Natural killer cell treated with Interleukin-12 subunit alpha and Interleukin-12 subunit beta and Interleukin-15 and Interleukin-18, amount 100 ng/mL, for 72 hours (primary cell): ENCODE data around the gene SLC30A7. TPM values are rescaled to one million over a fixed set of nuclear protein-coding genes. Genes with fewer than 3 reads are reported as not detected.

ENCODE experiments used
- ATAC-seq, 2 donors: fragments of 150-1000 bp; cut with Tn5 transposase in 1 of 2; sonication (Bioruptor Pico), chemical (Tn5 transposase) in 1 of 2; 2 replicates each; pipeline ENCODE4 v1.10.0; 2021
- DNase-seq: peaks from one replicate; pipeline ENCODE4 v3.0.0; 2022; ENCODE audit warnings: low spot score
- H3K27ac Mint-ChIP-seq, 2 donors: 1 replicate in 1 of 2; 2 replicates in 1 of 2; pipeline ENCODE4 v1.8.0; 2022; ENCODE audit warnings: mixed read lengths in 2 of 2, mild to moderate bottlenecking in 1 of 2, moderate library complexity in 1 of 2
- H3K27me3 Mint-ChIP-seq, 2 donors: 1 replicate in 1 of 2; 2 replicates in 1 of 2; pipeline ENCODE4 v1.8.0; 2022; ENCODE audit warnings: mixed read lengths in 2 of 2
- H3K36me3 Mint-ChIP-seq: one replicate; pipeline ENCODE4 v1.8.0; 2022; ENCODE audit warnings: mixed read lengths
- H3K4me1 Mint-ChIP-seq, 2 donors: 1 replicate in 1 of 2; 2 replicates in 1 of 2; pipeline ENCODE4 v1.8.0; 2022; ENCODE audit warnings: low read depth in 2 of 2, mixed read lengths in 2 of 2, mild to moderate bottlenecking in 1 of 2
- H3K4me3 Mint-ChIP-seq: one replicate; pipeline ENCODE4 v1.8.0; 2022; ENCODE audit warnings: mixed read lengths
- H3K9me3 Mint-ChIP-seq: 2 replicates; pipeline ENCODE4 v1.8.0; 2022; ENCODE audit warnings: mixed read lengths
- total RNA-seq, 2 donors: library from RNA; stranded (reverse); gene quantifications; one replicate each; pipeline ENCODE4 v1.2.3, GENCODE V29; 2022

The SLC30A7 gene
- total RNA-seq, 2 donors from 2014 or later, result 54.6 to 66.2 TPM

DNA sequence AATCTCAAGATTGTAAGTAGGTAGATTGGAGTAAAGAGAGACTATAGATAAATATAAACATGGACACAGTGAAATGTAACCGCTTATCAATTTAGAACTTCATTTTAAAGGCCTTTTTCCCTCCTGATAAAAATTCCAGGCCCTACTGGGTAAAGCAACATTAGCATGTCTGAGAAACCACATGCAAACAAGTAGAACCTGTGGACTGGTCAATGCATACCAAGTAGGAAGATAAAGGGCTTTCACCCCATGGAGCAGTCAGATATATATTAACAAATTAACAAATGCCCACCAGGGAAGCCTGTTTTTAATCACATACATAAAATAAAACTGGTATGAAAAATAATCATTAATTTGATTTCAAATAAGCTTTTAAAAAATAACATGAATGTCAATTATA lies 121.6 kb downstream of the SLC30A7 start:
- Mint-ChIP-seq H3K9me3 (no peaks in the 10 kb centered on the region), H3K4me3 (no peak overlapping the region), H3K36me3 (peaks cover 14% of the 10 kb centered on the region), H3K27ac (no peak overlapping the region), H3K27me3 (no peaks in the 10 kb centered on the region), H3K4me1 (peaks cover 4 to 7% of the 10 kb centered on the region in 2 donors)
- DNase-seq (no peak), ATAC-seq (no peak)

DNA sequence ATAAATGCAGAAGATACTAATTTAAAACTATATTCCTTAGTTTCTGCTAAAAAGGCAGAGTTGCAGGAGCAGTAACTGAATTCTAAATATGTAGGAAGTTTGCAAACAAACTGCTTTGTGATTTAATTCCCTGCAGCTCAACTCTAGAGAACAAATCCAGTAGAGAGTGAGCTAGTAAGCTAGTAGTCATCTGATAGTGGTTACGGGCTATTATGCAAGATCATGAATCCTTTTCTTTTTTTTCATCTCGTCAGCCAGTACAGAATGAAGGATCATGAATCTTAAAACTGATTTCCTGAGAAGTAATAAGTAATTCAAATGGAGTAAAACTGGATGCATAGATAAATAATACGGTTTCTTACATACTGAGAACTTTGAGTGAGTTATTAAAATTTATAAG lies 126.4 kb downstream of the SLC30A7 start:
- no peak for DNase-seq
- no peak overlapping the region for H3K27ac Mint-ChIP-seq
- H3K27me3 Mint-ChIP-seq, result no peaks in the 10 kb centered on the region
- H3K9me3 Mint-ChIP-seq, result no peaks in the 10 kb centered on the region
- ATAC-seq, result no peak
- H3K36me3 Mint-ChIP-seq, result peaks cover 12% of the 10 kb centered on the region
- peaks cover 8 to 14% of the 10 kb centered on the region in 2 donors for H3K4me1 Mint-ChIP-seq
- H3K4me3 Mint-ChIP-seq, result no peak overlapping the region

DNA sequence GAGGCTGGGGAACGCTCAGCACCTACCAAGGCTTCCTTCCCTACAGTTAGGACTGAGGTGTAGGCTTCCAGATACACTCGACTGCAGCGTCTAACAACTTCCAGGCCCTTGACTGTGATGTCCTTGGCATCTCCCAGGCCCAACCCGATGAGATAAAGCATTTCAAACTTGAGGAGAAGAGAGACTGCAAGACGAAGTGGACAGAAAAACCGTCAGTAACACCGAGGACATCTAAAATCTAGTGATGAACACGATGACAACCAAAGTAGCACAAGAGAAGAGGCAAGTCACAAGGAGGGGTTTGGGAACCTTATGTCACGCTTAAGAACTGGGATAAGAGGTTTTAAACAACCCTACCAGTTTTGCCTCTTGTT lies 129.4 kb downstream of the SLC30A7 start:
- Mint-ChIP-seq H3K4me1 (peaks cover 14 to 27% of the 10 kb centered on the region in 2 donors), H3K36me3 (peaks cover 14% of the 10 kb centered on the region), H3K27ac (peak overlapping the region; percentile 81 to 83), H3K9me3 (no peaks in the 10 kb centered on the region), H3K4me3 (peak overlapping the region; percentile 89), H3K27me3 (no peaks in the 10 kb centered on the region)
- DNase-seq (no peak), ATAC-seq (peak; percentile 62 to 66)

DNA sequence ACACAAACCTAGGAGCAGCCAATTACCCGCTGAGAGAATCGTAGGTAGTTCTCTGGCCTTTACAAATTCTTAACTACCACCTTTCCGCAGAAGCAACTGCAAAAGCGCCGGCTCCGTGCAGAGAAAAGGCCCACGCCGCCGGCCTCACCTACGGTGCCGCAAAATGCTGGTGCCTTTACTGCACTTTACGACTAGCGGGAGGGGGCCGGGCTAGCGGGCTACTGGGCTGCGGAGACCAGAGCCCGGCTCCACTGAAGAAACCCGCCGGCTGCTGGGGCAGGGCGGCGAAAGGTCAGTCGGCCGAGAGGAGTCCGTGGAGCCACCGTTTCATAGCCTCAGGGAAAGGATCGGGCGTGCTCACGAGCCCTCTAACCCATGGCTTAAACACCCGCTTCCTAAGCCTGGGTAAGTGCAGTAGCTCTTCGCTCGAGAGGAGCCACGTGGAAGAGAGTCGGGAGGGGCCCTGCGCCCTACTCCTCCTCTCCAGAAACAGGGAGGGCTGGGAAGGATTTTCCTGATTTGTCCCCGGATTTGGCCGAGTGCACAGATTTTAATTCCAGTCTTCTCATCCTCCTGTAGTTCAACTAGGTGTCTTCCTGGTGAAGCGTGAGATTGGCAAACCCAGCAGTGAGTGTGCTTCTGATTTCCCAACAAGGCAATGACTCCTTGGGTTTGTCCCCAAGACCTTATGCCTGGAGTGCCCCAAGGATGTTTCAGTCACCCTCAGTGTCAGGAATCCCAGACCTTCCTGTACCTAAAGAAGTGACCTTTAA lies 130.0 kb downstream of the SLC30A7 start, which contains the start of gene DPH5:
TSS of gene DPH5 (minus strand) at position 128 of the 773 bp plus-strand sequence. CDS start 341 bp downstream, outside the sequence.
- peak within 1 kb of the TSS; percentile 89 for H3K4me3 Mint-ChIP-seq

DNA sequence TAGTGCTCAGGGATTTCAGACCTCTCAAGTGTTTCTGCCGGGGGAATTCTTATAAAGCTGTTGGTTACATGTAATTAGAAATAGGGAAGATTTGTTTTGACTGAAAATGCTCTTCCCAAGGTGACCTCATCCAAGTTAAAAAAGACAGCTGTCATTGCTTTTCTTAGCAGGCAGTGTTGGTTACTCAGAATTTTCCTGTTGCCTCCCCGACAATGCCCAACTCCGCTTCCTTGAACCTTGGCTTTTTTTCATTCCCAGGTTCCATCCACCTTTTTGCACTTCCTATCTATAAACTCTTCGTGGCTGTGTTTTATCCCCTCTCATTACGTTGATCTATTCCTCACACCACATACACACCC lies 130.5 kb downstream of the SLC30A7 start:
- Mint-ChIP-seq H3K4me1 (peaks cover 14 to 23% of the 10 kb centered on the region in 2 donors), H3K4me3 (peak overlapping the region; percentile 89), H3K27me3 (no peaks in the 10 kb centered on the region), H3K36me3 (peaks cover 9% of the 10 kb centered on the region), H3K9me3 (no peaks in the 10 kb centered on the region), H3K27ac (peak overlapping the region; percentile 81 to 83)
- ATAC-seq, result no peak
- DNase-seq, result no peak

More for the DNA sequence above, 130.0 kb downstream of the SLC30A7 start, which contains the start of gene DPH5:
- H3K36me3 Mint-ChIP-seq, result peaks cover 9% of the 10 kb centered on the region
- ATAC-seq (peak; percentile 98 to 99), DNase-seq (peak; percentile 92)
- peaks cover 14 to 23% of the 10 kb centered on the region in 2 donors for H3K4me1 Mint-ChIP-seq
- H3K9me3 Mint-ChIP-seq, result no peaks in the 10 kb centered on the region
- H3K27ac Mint-ChIP-seq, result peak within 1 kb of the TSS; percentile 81 to 83
- no peaks in the 10 kb centered on the region for H3K27me3 Mint-ChIP-seq

DNA sequence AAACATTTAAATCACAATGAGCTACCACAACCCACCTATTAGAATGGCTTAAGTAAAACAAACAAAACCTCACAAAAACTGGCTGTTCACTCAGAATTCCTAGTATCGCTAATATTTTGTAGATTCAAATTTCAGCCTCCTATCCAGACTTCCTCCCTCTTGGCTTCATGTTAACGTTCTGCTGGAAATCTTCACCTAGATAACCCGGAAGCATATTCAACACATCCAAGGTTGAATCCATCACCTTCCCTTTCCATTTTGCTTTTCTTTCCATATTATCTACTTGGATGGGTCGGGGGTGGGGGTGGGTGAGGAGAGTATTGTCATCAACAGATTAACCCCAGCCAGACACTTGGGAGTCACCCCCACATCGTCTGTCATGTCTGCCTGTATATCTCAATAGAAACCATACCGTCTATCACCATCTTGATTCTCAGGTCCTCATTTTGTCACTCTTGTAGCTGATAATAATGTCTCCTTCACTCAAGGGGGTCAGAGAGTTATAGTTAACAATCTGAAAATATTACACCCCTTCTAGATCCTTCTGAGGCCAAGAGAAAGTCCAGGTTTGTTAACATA lies 131.4 kb downstream of the SLC30A7 start:
- Mint-ChIP-seq H3K9me3 (no peaks in the 10 kb centered on the region), H3K36me3 (peaks cover 9% of the 10 kb centered on the region), H3K4me1 (peaks cover 14 to 23% of the 10 kb centered on the region in 2 donors), H3K27me3 (no peaks in the 10 kb centered on the region), H3K4me3 (peak overlapping the region; percentile 89), H3K27ac (peak overlapping the region in 1 of 2 donors; percentile 20)
- ATAC-seq (no peak), DNase-seq (no peak)

DNA sequence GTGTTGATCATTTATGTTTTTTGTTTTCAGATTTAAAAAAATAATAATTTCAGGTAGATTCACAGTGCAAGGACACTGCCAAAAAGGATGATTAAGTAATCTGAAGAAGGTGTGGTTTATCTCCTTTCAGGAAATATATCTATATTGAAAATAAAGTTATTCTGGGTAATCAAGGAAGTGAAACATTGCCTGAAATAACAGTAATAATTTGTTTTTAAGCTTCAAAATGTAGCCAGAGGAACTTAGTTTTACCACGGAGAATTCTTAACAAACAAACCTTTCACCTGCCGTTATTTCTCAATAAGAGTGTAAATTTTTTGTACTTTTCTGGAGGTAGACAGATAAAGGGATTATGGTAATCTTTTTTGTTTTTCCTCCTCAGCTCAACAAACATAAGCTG lies 132.6 kb downstream of the SLC30A7 start:
- Mint-ChIP-seq H3K4me3 (no peak overlapping the region), H3K4me1 (peaks cover 14 to 23% of the 10 kb centered on the region in 2 donors)

DNA sequence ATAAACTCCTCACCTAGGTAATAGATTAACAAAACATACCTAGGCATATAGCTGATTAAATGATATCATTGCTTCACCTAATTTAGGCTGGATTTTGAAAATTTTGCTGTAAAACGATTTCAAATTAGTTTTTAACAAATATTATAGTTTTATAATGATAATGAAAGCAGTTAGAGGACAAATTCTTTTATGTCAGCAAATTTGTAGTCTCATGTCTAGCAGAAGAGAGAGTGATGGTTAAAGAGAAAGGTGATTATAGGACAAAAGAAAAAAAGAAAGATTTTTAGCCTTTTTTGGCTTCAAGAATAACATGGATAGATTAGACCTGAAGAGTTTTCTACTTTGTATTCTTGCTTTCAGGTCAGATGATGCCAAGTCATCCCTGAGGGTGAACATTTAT lies 133.3 kb downstream of the SLC30A7 start:
- no peak for ATAC-seq
- Mint-ChIP-seq H3K27me3 (no peaks in the 10 kb centered on the region), H3K4me1 (peaks cover 14 to 23% of the 10 kb centered on the region in 2 donors), H3K36me3 (peaks cover 9% of the 10 kb centered on the region), H3K4me3 (no peak overlapping the region), H3K9me3 (no peaks in the 10 kb centered on the region), H3K27ac (no peak overlapping the region)
- DNase-seq, result no peak

More for the DNA sequence above, 132.6 kb downstream of the SLC30A7 start:
- Mint-ChIP-seq H3K27me3 (no peaks in the 10 kb centered on the region), H3K9me3 (no peaks in the 10 kb centered on the region), H3K27ac (no peak overlapping the region), H3K36me3 (peaks cover 9% of the 10 kb centered on the region)
- no peak for ATAC-seq
- DNase-seq, result no peak

DNA sequence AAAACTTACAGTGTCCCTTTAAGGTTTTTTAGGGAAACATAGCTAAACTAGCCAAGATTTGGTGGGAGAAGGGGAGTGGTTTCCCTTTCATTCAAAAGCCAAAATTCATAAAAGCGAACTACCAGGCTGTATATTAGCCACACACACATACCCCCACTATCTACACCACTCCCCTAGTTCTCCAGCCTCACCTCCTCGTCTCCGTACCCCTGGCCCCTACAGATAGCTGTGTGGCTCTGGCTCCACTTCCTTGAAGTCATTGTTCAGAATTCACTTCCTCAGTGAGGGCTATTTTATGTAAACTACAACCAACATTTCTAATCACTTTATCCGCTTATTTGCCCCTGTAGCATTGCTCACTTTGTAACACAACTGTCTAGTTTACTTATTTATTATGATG lies 135.0 kb downstream of the SLC30A7 start:
- Mint-ChIP-seq H3K4me3 (no peak overlapping the region), H3K9me3 (no peaks in the 10 kb centered on the region), H3K4me1 (peaks cover 12 to 23% of the 10 kb centered on the region in 2 donors), H3K27me3 (no peaks in the 10 kb centered on the region), H3K36me3 (peaks cover 9% of the 10 kb centered on the region), H3K27ac (no peak overlapping the region)
- DNase-seq (no peak), ATAC-seq (no peak)

Other genes with a start within 250 kb of the SLC30A7 start
- gene VCAM1, start 176.3 kb upstream of the SLC30A7 start, total RNA-seq, result 10 to 100 TPM; 10.7 to 31.5 TPM
- gene EXTL2, start 1.2 kb upstream of the SLC30A7 start, total RNA-seq, result 1 to 10 TPM; 3.2 to 10.0 TPM
- 10 to 100 TPM; 20.1 to 28.9 TPM for gene DPH5, start 129.7 kb downstream of the SLC30A7 start, total RNA-seq